C4-2B (cell line): ENCODE data around the gene RNF214.

Experiments used
- CTCF ChIP-seq: fragments of 450-650 bp; conservative IDR thresholded peaks from 2 replicates; pipeline ENCODE4 v1.5.1; 2017; ENCODE audit warnings: mild to moderate bottlenecking
- ZFX ChIP-seq: fragments of 450-650 bp; IDR thresholded peaks from 2 replicates; pipeline ENCODE4 v1.6.1; 2017

DNA sequence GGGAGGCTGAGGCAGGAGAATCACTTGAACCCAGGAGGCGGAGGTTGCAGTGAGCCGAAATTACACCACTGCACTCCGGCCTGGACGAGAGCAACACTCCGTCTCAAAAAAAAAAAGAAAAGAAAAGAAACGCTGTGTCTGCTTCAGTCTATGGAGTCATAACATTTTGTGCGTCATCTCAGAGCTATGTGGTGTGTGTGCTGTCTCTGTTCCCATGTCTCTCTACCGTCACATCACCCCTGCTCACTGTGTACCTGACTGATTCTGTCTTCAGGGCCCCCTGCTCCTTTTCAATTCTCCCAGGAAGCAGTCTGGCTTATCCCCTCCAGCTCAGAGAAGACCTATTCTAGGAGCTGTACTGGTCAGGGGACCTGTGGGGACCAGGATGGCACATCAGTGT lies 65.7 kb downstream of the RNF214 start:
- TF ChIP-seq CTCF (no peak), ZFX (no peak)
